DND-41 (cell line): ENCODE data around the gene TGFBR2.

Experiments used
- ATAC-seq: fragments of 200-7000 bp; cut with Tn5 transposase; 3 replicates; pipeline ENCODE4 v1.9.1; 2021; ENCODE audit warnings: low read depth; ENCODE audit not compliant: insufficient read depth
- DNase-seq: peaks from one replicate; pipeline ENCODE4 v3.0.0-alpha.2; 2020
- H2AFZ ChIP-seq: 2 replicates; pipeline ENCODE4 v1.6.0; 2012; ENCODE audit warnings: low read depth, low read length
- H3K27ac ChIP-seq: 2 replicates; pipeline ENCODE4 v1.5.1; 2012; ENCODE audit warnings: low read length, inconsistent platforms
- H3K27me3 ChIP-seq: fragments of 200-600 bp; sonication (generic); 2 replicates; pipeline ENCODE4 v1.6.0; 2012; ENCODE audit warnings: low read length, mild to moderate bottlenecking, inconsistent platforms; ENCODE audit not compliant: insufficient read depth, poor library complexity
- H3K36me3 ChIP-seq: 2 replicates; pipeline ENCODE4 v1.5.1; 2012; ENCODE audit warnings: low read length, inconsistent platforms; ENCODE audit not compliant: insufficient read depth
- H3K4me1 ChIP-seq: 2 replicates; pipeline ENCODE4 v1.5.1; 2012; ENCODE audit warnings: mild to moderate bottlenecking, low read length; ENCODE audit not compliant: insufficient read depth
- H3K4me2 ChIP-seq: 2 replicates; pipeline ENCODE4 v1.6.0; 2012; ENCODE audit warnings: mild to moderate bottlenecking, moderate library complexity, low read length, inconsistent platforms; ENCODE audit not compliant: insufficient read depth
- H3K4me3 ChIP-seq, 2 experiments: fragments of 200-600 bp in 1 of 2; shearing (Covaris generic) in 1 of 2; 2 replicates each; pipeline ENCODE4 v1.5.1; 2012 to 2016; ENCODE audit warnings: inconsistent platforms in 2 of 2, low read length in 2 of 2, mild to moderate bottlenecking in 2 of 2, low read depth in 1 of 2, moderate library complexity in 1 of 2
- H3K79me2 ChIP-seq: 2 replicates; pipeline ENCODE4 v1.6.0; 2012; ENCODE audit warnings: low read length, inconsistent platforms; ENCODE audit not compliant: insufficient read depth
- H3K9ac ChIP-seq: 2 replicates; pipeline ENCODE4 v1.6.0; 2012; ENCODE audit warnings: low read depth, mild to moderate bottlenecking, inconsistent platforms, low read length, moderate library complexity
- H3K9me3 ChIP-seq: 2 replicates; pipeline ENCODE4 v1.5.1; 2012; ENCODE audit warnings: low read length, moderate library complexity, mild to moderate bottlenecking, inconsistent platforms; ENCODE audit not compliant: insufficient read depth, severe bottlenecking
- H4K20me1 ChIP-seq: 2 replicates; pipeline ENCODE4 v1.6.0; 2012; ENCODE audit warnings: low read length; ENCODE audit not compliant: insufficient read depth
- CTCF ChIP-seq: IDR thresholded peaks from 2 replicates; pipeline ENCODE4 v1.5.1; 2012; ENCODE audit warnings: borderline replicate concordance, low read length, moderate library complexity, mild to moderate bottlenecking; ENCODE audit not compliant: poor library complexity, severe bottlenecking; ENCODE audit errors: extremely low read depth
- EZH2 ChIP-seq: IDR thresholded peaks from 3 replicates; pipeline ENCODE4 v1.6.1; 2012; ENCODE audit warnings: borderline replicate concordance, low read depth, mild to moderate bottlenecking, moderate library complexity, low read length, inconsistent platforms; ENCODE audit not compliant: severe bottlenecking

The TGFBR2 gene

GRCh38 chr3:30711867-30712266, 105.5 kb downstream of the TGFBR2 start:
- TF ChIP-seq CTCF (no peak), EZH2 (no peak)
- H3K9ac ChIP-seq, result no peak overlapping the region
- DNase-seq, result no peak
- H3K9me3 ChIP-seq, result no peaks in the 10 kb centered on the region
- H3K4me1 ChIP-seq, result no peaks in the 10 kb centered on the region
- no peaks in the 10 kb centered on the region for H4K20me1 ChIP-seq
- no peak overlapping the region for H3K27ac ChIP-seq
- H3K36me3 ChIP-seq, result no peaks in the 10 kb centered on the region
- no peaks in the 10 kb centered on the region for H3K79me2 ChIP-seq
- no peaks in the 10 kb centered on the region for H3K27me3 ChIP-seq
- H2AFZ ChIP-seq, result no peak overlapping the region
- no peak for ATAC-seq
- no peak overlapping the region for H3K4me3 ChIP-seq
- no peak overlapping the region for H3K4me2 ChIP-seq

- Histone ChIP-seq H3K4me3 (no peak overlapping the region), H3K27ac (no peak overlapping the region), H3K9me3 (no peaks in the 10 kb centered on the region), H3K4me2 (no peak overlapping the region), H3K79me2 (no peaks in the 10 kb centered on the region), H3K36me3 (no peaks in the 10 kb centered on the region), H3K4me1 (no peaks in the 10 kb centered on the region), H3K9ac (no peak overlapping the region), H2AFZ (no peak overlapping the region), H3K27me3 (no peaks in the 10 kb centered on the region), H4K20me1 (no peaks in the 10 kb centered on the region)
- ATAC-seq (no peak), DNase-seq (no peak)
- TF ChIP-seq EZH2 (no peak), CTCF (no peak)
These were observed 106.6 kb downstream of the TGFBR2 start for GRCh38 chr3:30712991-30713390.

GRCh38 chr3:30713885-30714503, 107.6 kb downstream of the TGFBR2 start:
- no peaks in the 10 kb centered on the region for H4K20me1 ChIP-seq
- no peaks in the 10 kb centered on the region for H3K36me3 ChIP-seq
- H3K79me2 ChIP-seq, result no peaks in the 10 kb centered on the region
- no peaks in the 10 kb centered on the region for H3K4me1 ChIP-seq
- no peak overlapping the region for H2AFZ ChIP-seq
- DNase-seq, result no peak
- H3K27me3 ChIP-seq, result no peaks in the 10 kb centered on the region
- H3K9ac ChIP-seq, result no peak overlapping the region
- no peak for ATAC-seq
- no peak overlapping the region for H3K4me3 ChIP-seq
- H3K9me3 ChIP-seq, result no peaks in the 10 kb centered on the region
- H3K27ac ChIP-seq, result no peak overlapping the region
- no peak overlapping the region for H3K4me2 ChIP-seq
- TF ChIP-seq EZH2, result no peak
- TF ChIP-seq CTCF, result no peak

- TF ChIP-seq CTCF (no peak), EZH2 (no peak)
- no peak for DNase-seq
- Histone ChIP-seq H3K4me1 (no peaks in the 10 kb centered on the region), H3K4me2 (no peak overlapping the region), H3K79me2 (no peaks in the 10 kb centered on the region), H3K27me3 (no peaks in the 10 kb centered on the region), H2AFZ (no peak overlapping the region), H4K20me1 (no peaks in the 10 kb centered on the region), H3K36me3 (no peaks in the 10 kb centered on the region), H3K4me3 (no peak overlapping the region), H3K27ac (no peak overlapping the region), H3K9ac (no peak overlapping the region), H3K9me3 (no peaks in the 10 kb centered on the region)
- no peak for ATAC-seq
These were observed 113.1 kb downstream of the TGFBR2 start for GRCh38 chr3:30719536-30719935.
